Ascending aorta (tissue), 2 donors: Measurements from ENCODE around the gene ARID1B. TPM values are rescaled to one million over a fixed set of nuclear protein-coding genes. Genes with fewer than 3 reads are reported as not detected.

Experiments
- DNase-seq, 2 donors: peaks; one replicate each; pipeline ENCODE4 v3.0.0-alpha.2; 2019; ENCODE audit warnings: low spot score in 2 of 2
- H3K27ac ChIP-seq, 2 donors: fragments of 200-600 bp; sonication (generic); one replicate each; pipeline ENCODE4 v1.5.1; 2016 to 2017; ENCODE audit warnings: mild to moderate bottlenecking in 1 of 2
- H3K27me3 ChIP-seq: fragments of 200-600 bp; sonication (generic); one replicate; pipeline ENCODE4 v1.5.1; 2017
- H3K36me3 ChIP-seq, 2 donors: fragments of 200-600 bp; sonication (generic); one replicate each; pipeline ENCODE4 v1.5.1; 2016
- H3K4me1 ChIP-seq, 2 donors: fragments of 200-600 bp; sonication (generic); one replicate each; pipeline ENCODE4 v1.5.1; 2016 to 2017; ENCODE audit warnings: mild to moderate bottlenecking in 1 of 2
- H3K4me3 ChIP-seq, 2 donors: fragments of 200-600 bp; sonication (generic); one replicate each; pipeline ENCODE4 v1.5.1; 2016 to 2017; ENCODE audit warnings: mild to moderate bottlenecking in 1 of 2
- H3K9me3 ChIP-seq, 2 donors: fragments of 200-600 bp; sonication (generic); one replicate each; pipeline ENCODE4 v1.5.1; 2016
- CTCF ChIP-seq, 3 experiments: fragments of 200-600 bp in 2 of 3; fragments of 450-650 bp in 1 of 3; sonication (generic) in 2 of 3; IDR thresholded peaks; one replicate each; pipeline ENCODE4 v1.5.1; 2016 to 2019; ENCODE audit warnings: antibody characterized with exemption in 3 of 3, mild to moderate bottlenecking in 1 of 3, moderate library complexity in 1 of 3
- intact Hi-C: fragments of 100-400 bp; cut with DNase I; formaldehyde crosslinking; loops from one replicate; pipeline ENCODE4 v1.15.1; 2023
- total RNA-seq: library from RNA; depleted of rRNA; stranded (reverse); fragments of >200 nt; gene quantifications from one replicate; pipeline ENCODE4 v1.1.0, GENCODE V29; 2016

The ARID1B gene
- total RNA-seq, 1 donor from 2014 or later, result 97.9 TPM

DNA sequence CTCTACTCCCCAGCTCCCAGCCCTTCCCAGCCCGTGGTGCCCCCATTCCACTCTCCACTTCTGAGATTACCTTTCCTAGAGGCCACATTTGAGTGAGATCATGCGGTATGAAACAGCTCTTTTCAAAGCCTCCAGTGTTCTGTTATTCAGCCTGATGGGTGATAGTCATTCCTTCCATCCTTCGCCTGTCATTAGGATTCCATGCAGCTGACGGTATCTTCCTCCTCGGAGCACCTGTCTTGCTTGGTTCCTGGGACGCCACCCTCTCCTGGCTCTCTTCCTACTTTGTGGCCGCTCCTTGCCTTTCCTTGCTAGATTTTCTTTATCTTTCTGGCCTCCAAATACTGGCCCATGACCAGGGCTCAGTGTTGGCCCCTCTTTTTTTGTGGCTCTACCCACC lies 137.0 kb downstream of the ARID1B start:
- H3K9me3 ChIP-seq, result no peaks in the 10 kb centered on the region
- TF ChIP-seq CTCF (IDR thresholded peaks at IDR 0.05), result no peak
- no peak overlapping the region for H3K27ac ChIP-seq
- no peaks in the 10 kb centered on the region for H3K27me3 ChIP-seq
- H3K4me3 ChIP-seq, result no peak overlapping the region
- no peaks in the 10 kb centered on the region for H3K36me3 ChIP-seq
- DNase-seq, result no peak
- peaks cover 0 to 10% of the 10 kb centered on the region in 2 donors for H3K4me1 ChIP-seq
- intact Hi-C loops, result no loop called here

- peaks cover 0 to 23% of the 10 kb centered on the region in 2 donors for H3K4me1 ChIP-seq
- DNase-seq, result no peak
- H3K9me3 ChIP-seq, result no peaks in the 10 kb centered on the region
- no peak overlapping the region for H3K4me3 ChIP-seq
- peak overlapping the region in 1 of 2 donors; percentile 28 for H3K27ac ChIP-seq
- no peaks in the 10 kb centered on the region for H3K27me3 ChIP-seq
- intact Hi-C loops, result no loop called here
- no peaks in the 10 kb centered on the region for H3K36me3 ChIP-seq
- no peak for TF ChIP-seq CTCF (IDR thresholded peaks at IDR 0.05)
These were observed 139.1 kb downstream of the ARID1B start for GRCh38 chr6:156916130-156916801.

GRCh38 chr6:156917213-156917612 lies 140.0 kb downstream of the ARID1B start:
- no peaks in the 10 kb centered on the region for H3K9me3 ChIP-seq
- no peak for TF ChIP-seq CTCF (IDR thresholded peaks at IDR 0.05)
- H3K4me1 ChIP-seq, result peaks cover 4 to 30% of the 10 kb centered on the region in 2 donors
- intact Hi-C loops, result no loop called here
- no peak overlapping the region for H3K4me3 ChIP-seq
- no peaks in the 10 kb centered on the region for H3K27me3 ChIP-seq
- DNase-seq, result no peak
- H3K27ac ChIP-seq, result peak overlapping the region; percentile 24 to 28
- H3K36me3 ChIP-seq, result no peaks in the 10 kb centered on the region

DNA sequence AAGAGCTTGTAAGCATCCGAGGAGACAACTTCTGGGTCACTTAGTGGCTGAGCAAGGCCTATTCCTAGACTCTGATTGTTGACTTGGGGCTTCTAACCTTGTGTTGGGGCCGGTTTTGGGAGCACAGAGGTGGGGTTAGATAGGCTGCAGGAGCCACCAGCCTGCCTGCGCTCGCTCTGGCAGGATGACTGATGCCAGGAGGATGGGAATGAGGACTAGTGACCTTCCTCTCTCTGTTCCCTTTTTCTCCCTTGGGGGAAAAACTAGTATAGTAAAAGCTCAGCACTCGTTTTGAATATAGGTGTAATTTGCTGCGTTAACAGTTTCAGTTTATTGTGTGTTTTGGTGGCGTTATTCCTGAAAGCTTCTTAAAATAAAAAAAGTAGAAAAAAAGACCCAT lies 141.5 kb downstream of the ARID1B start:
- intact Hi-C loops, result no loop called here
- Histone ChIP-seq H3K4me1 (peaks cover 4 to 31% of the 10 kb centered on the region in 2 donors), H3K36me3 (no peaks in the 10 kb centered on the region), H3K27me3 (no peaks in the 10 kb centered on the region), H3K4me3 (no peak overlapping the region), H3K9me3 (no peaks in the 10 kb centered on the region), H3K27ac (peak overlapping the region in 1 of 2 donors; percentile 54)
- no peak for DNase-seq
- TF ChIP-seq CTCF (IDR thresholded peaks at IDR 0.05), result no peak

DNA sequence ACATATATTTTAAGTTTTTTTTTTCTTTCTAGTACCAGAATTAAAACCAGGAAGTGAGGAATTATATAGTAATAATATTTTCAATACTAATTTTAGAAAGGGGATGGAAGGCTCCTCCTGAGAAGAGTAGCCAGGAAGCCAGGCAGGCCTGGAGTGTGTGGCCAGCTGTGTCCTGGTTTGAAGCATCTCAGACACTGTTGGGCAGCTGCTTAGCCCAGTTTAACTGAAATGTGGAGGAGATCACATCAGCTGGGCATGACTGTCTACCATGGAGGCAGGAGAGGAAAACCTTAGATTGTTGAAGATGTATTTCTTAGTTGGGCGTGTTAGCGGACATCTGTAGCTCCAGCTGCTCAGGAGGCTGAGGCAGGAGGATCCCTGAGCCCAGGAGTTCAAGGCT lies 142.2 kb downstream of the ARID1B start:
- peaks cover 4 to 31% of the 10 kb centered on the region in 2 donors for H3K4me1 ChIP-seq

More for the DNA sequence above, 142.2 kb downstream of the ARID1B start:
- peak overlapping the region in 1 of 2 donors; percentile 54 for H3K27ac ChIP-seq
- H3K36me3 ChIP-seq, result no peaks in the 10 kb centered on the region
- H3K4me3 ChIP-seq, result no peak overlapping the region
- no peak for DNase-seq
- no peak for TF ChIP-seq CTCF (IDR thresholded peaks at IDR 0.05)
- intact Hi-C loops, result no loop called here
- H3K9me3 ChIP-seq, result no peaks in the 10 kb centered on the region
- no peaks in the 10 kb centered on the region for H3K27me3 ChIP-seq
